ENCODE results near the gene GALNTL6. TPM values are rescaled to one million over a fixed set of nuclear protein-coding genes. Genes with fewer than 3 reads are reported as not detected.
"Not testable (repeated sequence)": the region's sequence is repeated elsewhere in the genome, so short reads cannot be mapped to it uniquely, and the experiment has no call there.

Gene GALNTL6
- total and polyA plus RNA-seq, 2 experiments from 2014 or later = not detected

GRCh38 chr4:173014836-173015235 is 1201.6 kb downstream of the GALNTL6 start:
- peaks cover 10% of the 10 kb centered on the region for H3K4me1 ChIP-seq (ENCODE audit: insufficient read depth)
- no peaks in the 10 kb centered on the region for H3K36me3 ChIP-seq (ENCODE audit: low read depth)
- peaks cover 4% of the 10 kb centered on the region; the same call in 1 of the 2 replicates for H3F3A ChIP-seq (ENCODE audit: insufficient read depth)
- H3K4me2 ChIP-seq (ENCODE audit: unreplicated experiment) = no peak overlapping the region
- H2AFZ ChIP-seq = no peak overlapping the region
- in situ Hi-C loops (cut with MboI) = loop anchor here (25.0 kb wide), 1 partner anchor 397 kb away; no protein-coding TSS in a partner anchor
- H3K27ac ChIP-seq = no peak overlapping the region
- 90 to 91% methylated on average over 4 of the region's 4 CpGs for WGBS, 2 experiments (ENCODE audit: low coverage in 1 of 2, low lambda C conversion rate in 2 of 2, missing lambda C conversion rate in 2 of 2)
- H3K27me3 ChIP-seq (replicated peaks; ENCODE audit: insufficient read depth) = peaks cover 29% of the 10 kb centered on the region
- no peak overlapping the region for H3K4me3 ChIP-seq
- no peaks in the 10 kb centered on the region for H3K9me3 ChIP-seq (ENCODE audit: low read depth)
- no peak for DNase-seq
- no peak for TF ChIP-seq EZH2 (IDR thresholded peaks at IDR 0.05; ENCODE audit: insufficient read depth, poor library complexity, severe bottlenecking)
- no peak for TF ChIP-seq EZH2phosphoT487 (IDR thresholded peaks at IDR 0.05; ENCODE audit: insufficient read depth, low read depth)
- H4K20me1 ChIP-seq (ENCODE audit: insufficient read depth) = no peaks in the 10 kb centered on the region
- no peaks in the 10 kb centered on the region for H3K9me2 ChIP-seq (ENCODE audit: insufficient read depth)
- no peaks in the 10 kb centered on the region for H3K79me2 ChIP-seq (ENCODE audit: insufficient read depth)
- no peak overlapping the region for H3K9ac ChIP-seq

GRCh38 chr4:173017802-173018201 is 1204.6 kb downstream of the GALNTL6 start:
- in situ Hi-C loops (cut with MboI) = loop anchor here (25.0 kb wide), 1 partner anchor 394 kb away; no protein-coding TSS in a partner anchor
- peaks cover 4% of the 10 kb centered on the region; the same call in 1 of the 2 replicates for H3F3A ChIP-seq (ENCODE audit: insufficient read depth)
- no peak for DNase-seq
- TF ChIP-seq EZH2 (IDR thresholded peaks at IDR 0.05; ENCODE audit: insufficient read depth, poor library complexity, severe bottlenecking) = no peak
- no peak for TF ChIP-seq EZH2phosphoT487 (IDR thresholded peaks at IDR 0.05; ENCODE audit: insufficient read depth, low read depth)
- H3K27me3 ChIP-seq (replicated peaks; ENCODE audit: insufficient read depth) = peaks cover 55% of the 10 kb centered on the region
- no peaks in the 10 kb centered on the region for H4K20me1 ChIP-seq (ENCODE audit: insufficient read depth)
- H3K79me2 ChIP-seq (ENCODE audit: insufficient read depth) = no peaks in the 10 kb centered on the region
- no peak overlapping the region for H3K4me3 ChIP-seq
- H3K9me3 ChIP-seq (ENCODE audit: low read depth) = no peaks in the 10 kb centered on the region
- no peaks in the 10 kb centered on the region for H3K36me3 ChIP-seq (ENCODE audit: low read depth)
- H3K9me2 ChIP-seq (ENCODE audit: insufficient read depth) = no peaks in the 10 kb centered on the region
- no peak overlapping the region for H3K27ac ChIP-seq
- H2AFZ ChIP-seq = no peak overlapping the region
- no peak overlapping the region for H3K4me2 ChIP-seq (ENCODE audit: unreplicated experiment)
- H3K9ac ChIP-seq = no peak overlapping the region
- peaks cover 10% of the 10 kb centered on the region for H3K4me1 ChIP-seq (ENCODE audit: insufficient read depth)

DNA sequence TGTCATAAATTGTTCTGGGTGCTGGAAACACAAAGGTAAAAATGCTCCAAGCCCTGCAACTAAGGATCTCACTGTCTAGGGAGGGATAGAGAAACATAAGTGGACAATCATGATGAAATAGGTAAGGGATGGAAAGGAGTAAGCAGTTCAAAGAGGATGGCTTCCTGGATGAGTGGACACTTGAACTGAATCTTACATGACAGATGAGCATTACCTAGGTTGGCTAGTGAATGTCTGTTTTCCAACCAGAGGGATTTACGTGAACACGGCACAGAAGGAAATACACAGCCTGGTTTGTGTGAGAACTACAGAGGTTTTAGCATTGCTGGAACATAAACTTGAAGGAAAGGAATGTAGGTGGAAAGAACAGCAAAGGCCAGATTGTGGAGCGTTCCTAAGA is 1205.2 kb downstream of the GALNTL6 start:
- Histone ChIP-seq H3K4me1 (ENCODE audit: insufficient read depth) (peaks cover 10% of the 10 kb centered on the region), H3K4me3 (no peak overlapping the region), H3F3A (ENCODE audit: insufficient read depth) (peaks cover 4% of the 10 kb centered on the region; the same call in 1 of the 2 replicates), H3K27ac (no peak overlapping the region), H3K27me3 (replicated peaks; ENCODE audit: insufficient read depth) (peaks cover 54% of the 10 kb centered on the region), H3K4me2 (ENCODE audit: unreplicated experiment) (no peak overlapping the region), H4K20me1 (ENCODE audit: insufficient read depth) (no peaks in the 10 kb centered on the region), H3K36me3 (ENCODE audit: low read depth) (no peaks in the 10 kb centered on the region), H3K9me2 (ENCODE audit: insufficient read depth) (no peaks in the 10 kb centered on the region), H3K9ac (no peak overlapping the region), H3K9me3 (ENCODE audit: low read depth) (no peaks in the 10 kb centered on the region), H3K79me2 (ENCODE audit: insufficient read depth) (no peaks in the 10 kb centered on the region), H2AFZ (no peak overlapping the region)
- in situ Hi-C loops (cut with MboI) = loop anchor here (25.0 kb wide), 1 partner anchor 394 kb away; no protein-coding TSS in a partner anchor
- DNase-seq = no peak
- TF ChIP-seq EZH2phosphoT487 (IDR thresholded peaks at IDR 0.05; ENCODE audit: insufficient read depth, low read depth) (no peak), EZH2 (IDR thresholded peaks at IDR 0.05; ENCODE audit: insufficient read depth, poor library complexity, severe bottlenecking) (no peak)
- 69 to 79% methylated on average over 3 of the region's 3 CpGs for WGBS, 2 experiments (ENCODE audit: low coverage in 1 of 2, low lambda C conversion rate in 2 of 2, missing lambda C conversion rate in 2 of 2)

GRCh38 chr4:173019664-173020063 is 1206.5 kb downstream of the GALNTL6 start:
- H3K9me3 ChIP-seq (ENCODE audit: low read depth) = no peaks in the 10 kb centered on the region

DNA sequence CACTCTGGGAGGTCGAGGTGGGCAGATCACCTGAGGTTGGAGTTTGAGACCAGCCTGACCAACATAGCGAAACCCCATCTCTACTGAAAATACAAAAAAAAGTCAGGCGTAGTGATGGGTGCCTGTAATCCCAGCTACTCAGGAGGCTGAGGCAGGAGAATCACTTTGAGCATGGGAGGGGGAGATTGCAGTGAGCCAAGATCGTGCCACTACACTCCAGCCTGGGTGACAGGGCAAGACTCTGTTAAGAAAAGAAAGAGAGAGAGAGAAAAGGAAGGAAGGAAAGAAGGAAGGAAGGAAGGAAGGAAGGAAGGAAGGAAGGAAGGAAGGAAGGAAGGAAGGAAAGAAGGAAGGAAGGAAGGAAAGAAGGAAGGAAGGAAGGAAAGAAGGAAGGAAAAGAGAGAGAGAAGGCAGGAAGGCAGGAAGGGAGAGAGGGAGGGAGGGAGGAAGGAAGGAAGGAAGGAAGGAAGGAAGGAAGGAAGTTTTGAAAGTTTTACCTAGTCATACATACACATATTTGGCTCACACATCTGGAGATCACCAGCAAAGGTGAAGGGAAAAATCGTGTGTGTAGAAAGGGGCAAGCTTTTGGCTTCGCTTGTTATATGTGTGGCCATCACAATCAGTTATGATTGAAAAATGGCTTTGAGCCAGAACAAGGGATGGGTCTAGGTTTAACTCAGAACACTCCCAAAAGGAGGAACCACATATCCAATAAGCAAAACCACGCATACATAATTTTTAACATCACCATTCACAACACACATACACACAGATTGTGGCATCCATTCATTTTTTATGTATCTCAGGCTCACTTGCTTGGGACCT is 1208.8 kb downstream of the GALNTL6 start:
- 49 to 51% methylated on average over 7 of the region's 7 CpGs for WGBS, 2 experiments (ENCODE audit: low coverage in 1 of 2, low lambda C conversion rate in 2 of 2, missing lambda C conversion rate in 2 of 2)
- not testable (repeated sequence) for H3K4me2 ChIP-seq (ENCODE audit: unreplicated experiment); H3K9me2 ChIP-seq (ENCODE audit: insufficient read depth); H3K27ac ChIP-seq; H3K9me3 ChIP-seq (ENCODE audit: low read depth); H2AFZ ChIP-seq; H3K4me3 ChIP-seq; H4K20me1 ChIP-seq (ENCODE audit: insufficient read depth); H3F3A ChIP-seq (ENCODE audit: insufficient read depth); H3K79me2 ChIP-seq (ENCODE audit: insufficient read depth); H3K36me3 ChIP-seq (ENCODE audit: low read depth); DNase-seq; H3K9ac ChIP-seq; H3K4me1 ChIP-seq (ENCODE audit: insufficient read depth)
- H3K27me3 ChIP-seq (replicated peaks; ENCODE audit: insufficient read depth) = peaks cover 61% of the 10 kb centered on the region
- in situ Hi-C loops (cut with MboI) = loop anchor here (10.0 to 25.0 kb wide), 2 partner anchors 233 to 390 kb away; no protein-coding TSS in a partner anchor

More at GRCh38 chr4:173019664-173020063, 1206.5 kb downstream of the GALNTL6 start:
- no peak overlapping the region for H3K9ac ChIP-seq
- in situ Hi-C loops (cut with MboI) = loop anchor here (10.0 to 25.0 kb wide), 2 partner anchors 235 to 393 kb away; no protein-coding TSS in a partner anchor
- H3K9me2 ChIP-seq (ENCODE audit: insufficient read depth) = no peaks in the 10 kb centered on the region
- peaks cover 54% of the 10 kb centered on the region for H3K27me3 ChIP-seq (replicated peaks; ENCODE audit: insufficient read depth)
- no peaks in the 10 kb centered on the region for H3F3A ChIP-seq (ENCODE audit: insufficient read depth)
- no peak overlapping the region for H2AFZ ChIP-seq
- H3K79me2 ChIP-seq (ENCODE audit: insufficient read depth) = no peaks in the 10 kb centered on the region
- DNase-seq = no peak
- no peaks in the 10 kb centered on the region for H3K4me1 ChIP-seq (ENCODE audit: insufficient read depth)
- TF ChIP-seq EZH2 (IDR thresholded peaks at IDR 0.05; ENCODE audit: insufficient read depth, poor library complexity, severe bottlenecking) (no peak), EZH2phosphoT487 (IDR thresholded peaks at IDR 0.05; ENCODE audit: insufficient read depth, low read depth) (no peak)
- no peaks in the 10 kb centered on the region for H4K20me1 ChIP-seq (ENCODE audit: insufficient read depth)
- H3K36me3 ChIP-seq (ENCODE audit: low read depth) = no peaks in the 10 kb centered on the region
- no peak overlapping the region for H3K4me2 ChIP-seq (ENCODE audit: unreplicated experiment)
- H3K27ac ChIP-seq = no peak overlapping the region
- no peak overlapping the region for H3K4me3 ChIP-seq
- WGBS, 2 experiments (ENCODE audit: low coverage in 1 of 2, low lambda C conversion rate in 2 of 2, missing lambda C conversion rate in 2 of 2) = 69 to 76% methylated on average over 3 of the region's 3 CpGs
